Smooth muscle cell (in vitro differentiated cells): ENCODE measurements around the gene SOX4. TPM values are rescaled to one million over a fixed set of nuclear protein-coding genes. Genes with fewer than 3 reads are reported as not detected.
"Not testable (repeated sequence)": the region's sequence is repeated elsewhere in the genome, so short reads cannot be mapped to it uniquely, and the experiment has no call there.

ENCODE experiments used
- DNase-seq: peaks from one replicate; lab custom pipeline; 2025; ENCODE audit not compliant: unreplicated experiment; lab: John Stamatoyannopoulos, UW
- H2AFZ ChIP-seq: fragments of 200-600 bp; sonication (generic); 2 replicates; pipeline ENCODE4 v1.6.0; 2016; ENCODE audit warnings: antibody characterized with exemption, low read depth, mild to moderate bottlenecking
- H3F3A ChIP-seq: fragments of 200-600 bp; sonication (generic); 2 replicates; pipeline ENCODE4 v1.6.0; 2017; ENCODE audit warnings: antibody characterized with exemption, low read depth
- H3K27ac ChIP-seq: fragments of 200-600 bp; sonication (generic); 2 replicates; pipeline ENCODE4 v1.5.1; 2016; ENCODE audit warnings: low read depth, mild to moderate bottlenecking
- H3K27me3 ChIP-seq: fragments of 200-600 bp; sonication (generic); 2 replicates; pipeline ENCODE4 v1.6.1; 2016; ENCODE audit warnings: low read depth, mild to moderate bottlenecking
- H3K36me3 ChIP-seq: fragments of 200-600 bp; sonication (generic); 2 replicates; pipeline ENCODE4 v1.5.1; 2016; ENCODE audit warnings: low read depth
- H3K4me1 ChIP-seq: fragments of 200-600 bp; sonication (generic); 2 replicates; pipeline ENCODE4 v1.5.1; 2016; ENCODE audit warnings: low read depth
- H3K4me2 ChIP-seq: fragments of 200-600 bp; sonication (generic); 2 replicates; pipeline ENCODE4 v1.6.0; 2016; ENCODE audit warnings: mild to moderate bottlenecking
- H3K4me3 ChIP-seq: fragments of 200-600 bp; sonication (generic); 2 replicates; pipeline ENCODE4 v1.5.1; 2016; ENCODE audit warnings: mild to moderate bottlenecking
- H3K79me2 ChIP-seq: fragments of 200-600 bp; sonication (generic); 2 replicates; pipeline ENCODE4 v1.6.0; 2016; ENCODE audit warnings: low read depth, mild to moderate bottlenecking
- H3K9ac ChIP-seq: fragments of 200-600 bp; sonication (generic); 2 replicates; pipeline ENCODE4 v1.6.0; 2016; ENCODE audit warnings: low read depth
- H3K9me3 ChIP-seq: fragments of 200-600 bp; sonication (generic); replicated peaks from 2 replicates; pipeline ENCODE4 v1.5.1; 2016; ENCODE audit warnings: low read depth
- H4K20me1 ChIP-seq: fragments of 200-600 bp; sonication (generic); 2 replicates; pipeline ENCODE4 v1.6.0; 2016; ENCODE audit warnings: low read depth
- WGBS: methylation state at CpG from one replicate; pipeline ENCODE4 v1.1.7; 2016; ENCODE audit warnings: low lambda C conversion rate; 5-methylcytosine and 5-hydroxymethylcytosine counted together
- polyA plus RNA-seq: library from polyadenylated mRNA; unstranded; fragments of >200 nt; fragmentation: Nextera tagmentation; extraction: Ambion mirVana; gene quantifications from 2 replicates; pipeline ENCODE4 v1.2.1, GENCODE V29; 2016
- total RNA-seq: library from RNA; depleted of rRNA; stranded (reverse); fragments of >200 nt; gene quantifications from 2 replicates; pipeline ENCODE4 v1.2.3, GENCODE V29; 2014
- TF ChIP-seq, protein P1 (sequence below): fragments of 200-600 bp; sonication (generic); IDR thresholded peaks from 2 replicates; pipeline ENCODE4 v1.5.1; 2017; ENCODE audit warnings: borderline replicate concordance, mild to moderate bottlenecking, antibody characterized with exemption; ENCODE audit not compliant: insufficient read depth, poor library complexity, severe bottlenecking

Gene SOX4
- 109 and 118 TPM in 2 replicates for total RNA-seq
- 91.6 and 91.9 TPM in 2 replicates for polyA plus RNA-seq

DNA sequence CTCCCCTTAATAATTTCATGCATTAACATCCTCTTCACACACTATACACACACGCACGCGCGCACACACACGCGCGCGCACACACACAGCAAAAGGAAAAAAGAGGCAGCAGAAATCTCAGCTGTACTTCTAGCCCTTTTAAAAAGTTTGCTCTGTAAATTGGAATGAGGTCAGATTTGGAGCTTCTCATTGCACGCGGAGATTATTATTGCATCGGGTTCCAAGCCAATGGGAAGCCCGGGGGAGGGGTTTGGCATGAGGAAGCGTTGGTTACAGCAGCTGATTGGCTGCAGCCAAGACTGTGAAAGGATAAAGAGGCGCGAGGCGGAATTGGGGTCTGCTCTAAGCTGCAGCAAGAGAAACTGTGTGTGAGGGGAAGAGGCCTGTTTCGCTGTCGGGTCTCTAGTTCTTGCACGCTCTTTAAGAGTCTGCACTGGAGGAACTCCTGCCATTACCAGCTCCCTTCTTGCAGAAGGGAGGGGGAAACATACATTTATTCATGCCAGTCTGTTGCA is at the start of gene SOX4:
Gene SOX4, plus strand, starts transcription at position 340 of the 515 bp plus-strand sequence. CDS start 784 bp downstream, outside the sequence.
- Histone ChIP-seq H3K79me2 (peaks cover 45% of the 10 kb centered on the region), H2AFZ (peak within 1 kb of the TSS; percentile 54), H3K36me3 (no peaks in the 10 kb centered on the region), H3K27ac (peak within 1 kb of the TSS; percentile 86), H3F3A (peaks cover 8% of the 10 kb centered on the region), H4K20me1 (peaks cover 42% of the 10 kb centered on the region), H3K4me2 (peak within 1 kb of the TSS; percentile 98), H3K9ac (peak within 1 kb of the TSS; percentile 85), H3K4me1 (peaks cover 6% of the 10 kb centered on the region), H3K27me3 (no peaks in the 10 kb centered on the region), H3K9me3 (no peaks in the 10 kb centered on the region), H3K4me3 (peak within 1 kb of the TSS; percentile 99)
- peak; percentile 58 for DNase-seq
- TF ChIP-seq, protein P1, sequence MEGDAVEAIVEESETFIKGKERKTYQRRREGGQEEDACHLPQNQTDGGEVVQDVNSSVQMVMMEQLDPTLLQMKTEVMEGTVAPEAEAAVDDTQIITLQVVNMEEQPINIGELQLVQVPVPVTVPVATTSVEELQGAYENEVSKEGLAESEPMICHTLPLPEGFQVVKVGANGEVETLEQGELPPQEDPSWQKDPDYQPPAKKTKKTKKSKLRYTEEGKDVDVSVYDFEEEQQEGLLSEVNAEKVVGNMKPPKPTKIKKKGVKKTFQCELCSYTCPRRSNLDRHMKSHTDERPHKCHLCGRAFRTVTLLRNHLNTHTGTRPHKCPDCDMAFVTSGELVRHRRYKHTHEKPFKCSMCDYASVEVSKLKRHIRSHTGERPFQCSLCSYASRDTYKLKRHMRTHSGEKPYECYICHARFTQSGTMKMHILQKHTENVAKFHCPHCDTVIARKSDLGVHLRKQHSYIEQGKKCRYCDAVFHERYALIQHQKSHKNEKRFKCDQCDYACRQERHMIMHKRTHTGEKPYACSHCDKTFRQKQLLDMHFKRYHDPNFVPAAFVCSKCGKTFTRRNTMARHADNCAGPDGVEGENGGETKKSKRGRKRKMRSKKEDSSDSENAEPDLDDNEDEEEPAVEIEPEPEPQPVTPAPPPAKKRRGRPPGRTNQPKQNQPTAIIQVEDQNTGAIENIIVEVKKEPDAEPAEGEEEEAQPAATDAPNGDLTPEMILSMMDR = no peak
- WGBS = under 1% methylated on average over 19 of the region's 19 CpGs

DNA sequence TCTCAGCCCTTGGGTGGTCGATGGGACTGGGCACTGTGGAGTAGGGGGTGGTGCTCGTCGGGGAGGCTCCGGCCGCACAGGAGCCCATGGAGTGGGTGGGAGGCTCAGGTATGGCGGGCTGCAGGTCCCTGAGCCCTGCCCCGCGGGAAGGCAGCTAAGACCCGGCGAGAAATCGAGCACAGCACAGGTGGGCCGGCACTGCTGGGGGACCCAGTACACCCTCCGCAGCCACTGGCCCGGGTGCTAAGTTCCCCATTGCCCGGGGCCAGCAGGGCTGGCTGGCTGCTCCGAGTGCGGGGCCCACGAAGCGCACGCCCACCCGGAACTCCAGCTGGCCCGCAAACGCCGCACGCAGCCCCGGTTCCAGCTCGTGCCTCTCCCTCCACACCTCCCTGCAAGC is 41.3 kb upstream of the SOX4 start:
- not testable (repeated sequence) for H3F3A ChIP-seq, H4K20me1 ChIP-seq, H3K9me3 ChIP-seq, H3K79me2 ChIP-seq, H3K36me3 ChIP-seq, H3K4me1 ChIP-seq, H3K27ac ChIP-seq, H3K4me2 ChIP-seq, H2AFZ ChIP-seq, H3K27me3 ChIP-seq, H3K4me3 ChIP-seq, H3K9ac ChIP-seq, DNase-seq
- 96% methylated on average over 22 of the region's 27 CpGs for WGBS

DNA sequence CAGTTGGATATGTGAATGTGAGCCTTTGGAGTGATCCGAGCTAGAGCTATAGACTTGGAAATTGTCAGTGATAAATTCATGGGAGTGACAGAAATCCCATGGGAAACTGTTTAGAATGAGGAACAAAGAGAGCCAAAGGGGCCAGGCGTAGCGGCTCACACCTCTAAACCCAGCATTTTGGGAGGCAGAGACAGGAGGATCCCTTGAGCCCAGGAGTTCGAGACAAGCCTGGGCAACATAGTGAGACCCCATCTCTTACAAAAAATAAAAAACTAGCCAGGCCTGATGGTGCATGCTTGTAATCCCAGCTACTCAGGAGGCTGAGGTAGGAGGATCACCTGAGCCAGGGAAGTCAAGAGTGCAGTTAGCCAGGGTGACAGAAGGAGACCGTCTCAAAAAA is 39.3 kb upstream of the SOX4 start:
- DNase-seq = no peak
- Histone ChIP-seq H3K79me2 (no peaks in the 10 kb centered on the region), H3F3A (no peaks in the 10 kb centered on the region), H3K9ac (no peak overlapping the region), H3K27ac (no peak overlapping the region), H3K36me3 (no peaks in the 10 kb centered on the region), H3K4me3 (no peak overlapping the region), H3K4me2 (no peak overlapping the region), H3K27me3 (no peaks in the 10 kb centered on the region), H3K4me1 (no peaks in the 10 kb centered on the region), H3K9me3 (no peaks in the 10 kb centered on the region), H4K20me1 (no peaks in the 10 kb centered on the region), H2AFZ (no peak overlapping the region)
- TF ChIP-seq, protein P1 = no peak
- 100% methylated on average over 5 of the region's 5 CpGs for WGBS

DNA sequence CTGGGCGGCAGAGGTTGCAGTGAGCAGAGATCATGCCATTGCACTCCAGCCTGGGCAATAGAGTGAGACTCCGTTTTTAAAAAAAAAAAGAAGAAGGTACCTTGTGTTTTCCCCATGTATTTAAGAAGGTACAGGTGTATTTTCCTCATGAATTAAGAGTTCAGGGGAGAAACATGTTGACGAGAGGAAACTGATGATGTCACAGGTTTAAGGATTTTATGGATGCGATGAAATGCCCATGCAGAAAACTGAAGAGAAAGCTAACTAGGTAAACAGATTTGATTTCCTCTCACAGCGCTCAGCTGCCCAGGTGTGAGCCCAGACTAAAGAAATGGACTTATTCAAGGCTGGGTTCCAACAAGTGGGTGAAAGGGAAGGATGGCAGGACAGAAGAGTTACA is 38.4 kb upstream of the SOX4 start:
- H3K9me3 ChIP-seq = no peaks in the 10 kb centered on the region
- H3K4me2 ChIP-seq = no peak overlapping the region
- H3K4me1 ChIP-seq = no peaks in the 10 kb centered on the region
- no peak overlapping the region for H3K4me3 ChIP-seq
- no peaks in the 10 kb centered on the region for H3K36me3 ChIP-seq
- WGBS = 84% methylated on average over 5 of the region's 5 CpGs
- no peak for DNase-seq
- TF ChIP-seq, protein P1 = no peak
- no peaks in the 10 kb centered on the region for H3K79me2 ChIP-seq
- no peaks in the 10 kb centered on the region for H3F3A ChIP-seq
- no peak overlapping the region for H2AFZ ChIP-seq
- H4K20me1 ChIP-seq = no peaks in the 10 kb centered on the region
- H3K27ac ChIP-seq = no peak overlapping the region
- H3K27me3 ChIP-seq = no peaks in the 10 kb centered on the region
- H3K9ac ChIP-seq = no peak overlapping the region
